Peyer's patch (tissue), 4 donors: ENCODE data around the gene PPP2R2C. TPM values are rescaled to one million over a fixed set of nuclear protein-coding genes. Genes with fewer than 3 reads are reported as not detected.

ENCODE experiments used
- DNase-seq, 3 donors: peaks; one replicate each; pipeline ENCODE4 v3.0.0-alpha.2; 2017 to 2019
- H3K27ac ChIP-seq, 4 donors: fragments of 200-600 bp; sonication (generic); one replicate each; pipeline ENCODE4 v1.5.1; 2016 to 2019
- H3K27me3 ChIP-seq, 2 donors: fragments of 200-600 bp; sonication (generic); one replicate each; pipeline ENCODE4 v1.5.1; 2019
- H3K36me3 ChIP-seq, 3 donors: fragments of 200-600 bp; sonication (generic); one replicate each; pipeline ENCODE4 v1.5.1; 2016 to 2019
- H3K4me1 ChIP-seq, 4 donors: fragments of 200-600 bp; sonication (generic); one replicate each; pipeline ENCODE4 v1.5.1; 2016 to 2019
- H3K4me3 ChIP-seq, 4 donors: fragments of 200-600 bp; sonication (generic); 1 replicate in 3 of 4; 2 replicates in 1 of 4; pipeline ENCODE4 v1.5.1; 2016 to 2019; ENCODE audit warnings: mild to moderate bottlenecking in 1 of 4
- H3K9me3 ChIP-seq, 4 donors: fragments of 200-600 bp; sonication (generic); one replicate each; pipeline ENCODE4 v1.5.1; 2016 to 2019; ENCODE audit warnings: mild to moderate bottlenecking in 1 of 4
- CTCF ChIP-seq, 6 experiments: fragments of 450-650 bp in 4 of 6; fragments of 200-600 bp in 2 of 6; sonication (generic) in 1 of 6; IDR thresholded peaks; one replicate each; pipeline ENCODE4 v1.5.1; 2017 to 2019; ENCODE audit warnings: antibody characterized with exemption in 6 of 6, mild to moderate bottlenecking in 3 of 6, moderate library complexity in 1 of 6
- POLR2A ChIP-seq, 2 donors: fragments of 450-650 bp; IDR thresholded peaks; one replicate each; pipeline ENCODE4 v1.5.1; 2017; ENCODE audit warnings: antibody characterized with exemption in 2 of 2, mild to moderate bottlenecking in 2 of 2, moderate library complexity in 2 of 2
- total RNA-seq, 4 donors: library from RNA; depleted of rRNA; stranded (reverse); fragments of >200 nt; gene quantifications; one replicate each; pipeline ENCODE4 v1.1.0, GENCODE V29; 2016

The PPP2R2C gene
- total RNA-seq, 4 donors from 2014 or later = 0.27 to 4.1 TPM; not detected in 2

GRCh38 chr4:6309777-6310176, 162.6 kb downstream of the PPP2R2C start:
- H3K27me3 ChIP-seq = no peaks in the 10 kb centered on the region
- peak overlapping the region in 1 of 4 donors; percentile 45 for H3K4me3 ChIP-seq
- no peak for DNase-seq
- H3K9me3 ChIP-seq = no peaks in the 10 kb centered on the region
- H3K27ac ChIP-seq = no peak overlapping the region
- TF ChIP-seq CTCF (IDR thresholded peaks at IDR 0.05) = no peak
- no peak for TF ChIP-seq POLR2A (IDR thresholded peaks at IDR 0.05)
- no peaks in the 10 kb centered on the region for H3K36me3 ChIP-seq
- H3K4me1 ChIP-seq = no peaks in the 10 kb centered on the region

GRCh38 chr4:6308899-6309643, 163.3 kb downstream of the PPP2R2C start:
- no peaks in the 10 kb centered on the region for H3K36me3 ChIP-seq
- no peaks in the 10 kb centered on the region for H3K4me1 ChIP-seq
- H3K27ac ChIP-seq = no peak overlapping the region
- no peaks in the 10 kb centered on the region for H3K27me3 ChIP-seq
- peak overlapping the region; percentile 11 to 55 (median 36) for H3K4me3 ChIP-seq
- no peaks in the 10 kb centered on the region for H3K9me3 ChIP-seq
- TF ChIP-seq POLR2A (IDR thresholded peaks at IDR 0.05) (no peak), CTCF (IDR thresholded peaks at IDR 0.05) (no peak)
- no peak for DNase-seq

- Histone ChIP-seq H3K4me3 (no peak overlapping the region), H3K27me3 (no peaks in the 10 kb centered on the region), H3K9me3 (no peaks in the 10 kb centered on the region), H3K4me1 (no peaks in the 10 kb centered on the region), H3K27ac (no peak overlapping the region), H3K36me3 (no peaks in the 10 kb centered on the region)
- TF ChIP-seq POLR2A (IDR thresholded peaks at IDR 0.05) (no peak), CTCF (IDR thresholded peaks at IDR 0.05) (no peak)
- DNase-seq = no peak
Measured at GRCh38 chr4:6307891-6308290, 164.5 kb downstream of the PPP2R2C start.

GRCh38 chr4:6307230-6307629, 165.2 kb downstream of the PPP2R2C start:
- no peaks in the 10 kb centered on the region for H3K27me3 ChIP-seq
- H3K4me3 ChIP-seq = no peak overlapping the region
- H3K36me3 ChIP-seq = peaks cover 0 to 3% (median 0%) of the 10 kb centered on the region in 3 donors
- H3K4me1 ChIP-seq = no peaks in the 10 kb centered on the region
- H3K9me3 ChIP-seq = no peaks in the 10 kb centered on the region
- H3K27ac ChIP-seq = no peak overlapping the region
- TF ChIP-seq POLR2A (IDR thresholded peaks at IDR 0.05) (no peak), CTCF (IDR thresholded peaks at IDR 0.05) (no peak)
- DNase-seq = no peak

GRCh38 chr4:6306299-6306698, 166.1 kb downstream of the PPP2R2C start:
- peaks cover 0 to 13% (median 0%) of the 10 kb centered on the region in 3 donors for H3K36me3 ChIP-seq

More at GRCh38 chr4:6306299-6306698, 166.1 kb downstream of the PPP2R2C start:
- no peak overlapping the region for H3K4me3 ChIP-seq
- H3K27me3 ChIP-seq = no peaks in the 10 kb centered on the region
- no peaks in the 10 kb centered on the region for H3K9me3 ChIP-seq
- no peak for DNase-seq
- no peak overlapping the region for H3K27ac ChIP-seq
- no peak for TF ChIP-seq CTCF (IDR thresholded peaks at IDR 0.05)
- TF ChIP-seq POLR2A (IDR thresholded peaks at IDR 0.05) = no peak
- no peaks in the 10 kb centered on the region for H3K4me1 ChIP-seq
